Measurements from ENCODE around the gene KIAA0753. TPM values are rescaled to one million over a fixed set of nuclear protein-coding genes. Genes with fewer than 3 reads are reported as not detected.

The KIAA0753 gene
- total and polyA plus RNA-seq, 2 of the 4 experiments (the other 2 are of a cell fraction) = 10.2 to 17.6 TPM

- Histone ChIP-seq H4K20me1 (ENCODE audit: insufficient read depth, low read length) (no peaks in the 10 kb centered on the region), H3K4me3 (ENCODE audit: insufficient read depth, low read depth, low read length) (no peak overlapping the region), H3K36me3 (ENCODE audit: control insufficient read depth, insufficient read depth, low read length) (no peaks in the 10 kb centered on the region), H3K9ac (ENCODE audit: low read depth, low read length) (no peak overlapping the region), H2BK20ac (ENCODE audit: low read depth, low read length) (no peak overlapping the region), H3K9me3 (ENCODE audit: control insufficient read depth, insufficient read depth, low read length) (no peaks in the 10 kb centered on the region), H3K14ac (replicated peaks; ENCODE audit: low read depth, low read length) (no peak overlapping the region), H2AFZ (replicated peaks; ENCODE audit: low read length, poor library complexity) (no peak overlapping the region), H3K4ac (ENCODE audit: low read depth, low read length) (no peak overlapping the region), H3K79me1 (ENCODE audit: low read depth in 1 of 2, low read length in 2 of 2) (no peaks in the 10 kb centered on the region), H4K91ac (ENCODE audit: insufficient read depth, low read depth, low read length) (no peak overlapping the region), H4K8ac (ENCODE audit: low read depth in 2 of 2, low read length in 2 of 2) (no peak overlapping the region), H4K5ac (ENCODE audit: low read depth, low read length) (no peak overlapping the region), H2BK15ac (ENCODE audit: low read depth, low read length) (no peak overlapping the region), H3K4me1 (ENCODE audit: control insufficient read depth, insufficient read depth, low read length) (no peaks in the 10 kb centered on the region), H3K23ac (ENCODE audit: low read depth, low read length) (no peak overlapping the region), H3K4me2 (ENCODE audit: low read depth, low read length) (no peak overlapping the region), H2BK5ac (ENCODE audit: low read depth, low read length, poor library complexity, severe bottlenecking) (no peak overlapping the region), H3K18ac (ENCODE audit: low read depth, low read length) (no peak overlapping the region), H3K56ac (ENCODE audit: extremely low read depth, insufficient read depth, low read length) (no peak overlapping the region), H2AK9ac (replicated peaks; ENCODE audit: low read depth, low read length, poor library complexity) (no peak overlapping the region), H3K9me1 (ENCODE audit: insufficient read depth, low read length) (no peaks in the 10 kb centered on the region), H2BK120ac (ENCODE audit: low read depth, low read length) (no peak overlapping the region), H3K27ac (ENCODE audit: insufficient read depth, low read length) (no peak overlapping the region), H3K27me3 (ENCODE audit: control insufficient read depth, insufficient read depth, low read length) (peaks cover 26% of the 10 kb centered on the region), H2AK5ac (ENCODE audit: low read depth, low read length) (no peak overlapping the region)
- TF ChIP-seq USF2 (IDR thresholded peaks at IDR 0.05; ENCODE audit: low read depth, low read length) (no peak), RFX5 (IDR thresholded peaks at IDR 0.05; ENCODE audit: low read depth, low read length) (no peak), ELK1 (IDR thresholded peaks at IDR 0.05; ENCODE audit: borderline replicate concordance, low read depth, low read length) (no peak)
- WGBS, 2 experiments (ENCODE audit: extremely low coverage in 2 of 2, insufficient read length in 1 of 2) = 44% methylated on average over 6 of the region's 11 CpGs; no CpG with 5 or more reads in 1 of the 2 experiments
- DNase-seq (no peak), ATAC-seq (ENCODE audit: low read depth) (no peak)
- intact Hi-C loops (cut with micrococcal nuclease) = no loop called here
- BruUV-seq (replicated peaks) = no TSS peak
- in situ Hi-C loops (cut with MboI; ENCODE audit: low sequenced_read_pairs) = no loop called here
- CTCF ChIA-PET = no interaction called here
- POLR2A ChIA-PET (ENCODE audit: unreplicated experiment) = no interaction called here
- dilution Hi-C loops (cut with HindIII; ENCODE audit: low sequenced_read_pairs, unreplicated experiment) = no loop called here
Measured at GRCh38 chr17:6675201-6675825, 34.8 kb upstream of the KIAA0753 start.
